GM23338 (cell line): ENCODE results near the gene FLNC. TPM values are rescaled to one million over a fixed set of nuclear protein-coding genes. Genes with fewer than 3 reads are reported as not detected.

Source experiments
- ATAC-seq: fragments of 200-7000 bp; cut with Tn5 transposase; 3 replicates; pipeline ENCODE4 v1.9.1; 2020
- DNase-seq: peaks from one replicate; pipeline ENCODE4 v3.0.0-alpha.2; 2015; ENCODE audit warnings: low spot score
- H2AFZ ChIP-seq: fragments of 200-600 bp; sonication (generic); 2 replicates; pipeline ENCODE4 v1.8.0; 2016; ENCODE audit warnings: antibody characterized with exemption, mild to moderate bottlenecking, moderate library complexity
- H3F3A ChIP-seq: fragments of 200-600 bp; sonication (generic); replicated peaks from 2 replicates; pipeline ENCODE4 v1.8.0; 2017; ENCODE audit warnings: antibody characterized with exemption, mixed run types, low read depth
- H3K27ac ChIP-seq: fragments of 200-600 bp; sonication (generic); 2 replicates; pipeline ENCODE4 v1.6.1; 2016; ENCODE audit warnings: low read depth
- H3K27me3 ChIP-seq: fragments of 200-600 bp; sonication (generic); 2 replicates; pipeline ENCODE4 v1.8.0; 2016; ENCODE audit warnings: mild to moderate bottlenecking, mixed run types, moderate library complexity; ENCODE audit not compliant: insufficient read depth
- H3K36me3 ChIP-seq: fragments of 200-600 bp; sonication (generic); 2 replicates; pipeline ENCODE4 v1.8.0; 2016; ENCODE audit warnings: mild to moderate bottlenecking; ENCODE audit not compliant: insufficient read depth
- H3K4me1 ChIP-seq: fragments of 200-600 bp; sonication (generic); 2 replicates; pipeline ENCODE4 v1.8.0; 2016; ENCODE audit warnings: mild to moderate bottlenecking, moderate library complexity; ENCODE audit not compliant: insufficient read depth
- H3K4me2 ChIP-seq: fragments of 200-600 bp; sonication (generic); 2 replicates; pipeline ENCODE4 v1.7.1; 2017; ENCODE audit warnings: mixed run types
- H3K4me3 ChIP-seq: fragments of 200-600 bp; sonication (generic); 2 replicates; pipeline ENCODE4 v1.6.1; 2016; ENCODE audit warnings: mixed run types
- H3K79me2 ChIP-seq: fragments of 200-600 bp; sonication (generic); replicated peaks from 2 replicates; pipeline ENCODE4 v1.8.0; 2017; ENCODE audit warnings: mild to moderate bottlenecking; ENCODE audit not compliant: insufficient read depth
- H3K9me2 ChIP-seq: fragments of 200-600 bp; sonication (generic); 2 replicates; pipeline ENCODE4 v1.8.0; 2017; ENCODE audit not compliant: insufficient read depth
- H4K20me1 ChIP-seq: fragments of 200-600 bp; sonication (generic); replicated peaks from 2 replicates; pipeline ENCODE4 v1.8.0; 2017; ENCODE audit warnings: mild to moderate bottlenecking; ENCODE audit not compliant: insufficient read depth
- H3K27ac Mint-ChIP-seq: 2 replicates; pipeline ENCODE4 v1.8.0; 2020; ENCODE audit warnings: inconsistent platforms, mild to moderate bottlenecking, moderate library complexity, mixed read lengths
- H3K27me3 Mint-ChIP-seq: 3 replicates; pipeline ENCODE4 v1.8.0; 2022; ENCODE audit warnings: low read depth, mild to moderate bottlenecking, moderate library complexity, mixed read lengths, inconsistent platforms; ENCODE audit not compliant: insufficient read depth, poor library complexity
- H3K36me3 Mint-ChIP-seq: 3 replicates; pipeline ENCODE4 v1.8.0; 2021; ENCODE audit warnings: low read depth, mild to moderate bottlenecking, inconsistent platforms, moderate library complexity, mixed read lengths
- H3K4me1 Mint-ChIP-seq: 3 replicates; pipeline ENCODE4 v1.8.0; 2020; ENCODE audit warnings: mild to moderate bottlenecking, inconsistent platforms, mixed read lengths
- H3K4me3 Mint-ChIP-seq: 3 replicates; pipeline ENCODE4 v1.8.0; 2021; ENCODE audit warnings: moderate library complexity, mild to moderate bottlenecking, inconsistent platforms, mixed read lengths
- H3K9me3 Mint-ChIP-seq: 3 replicates; pipeline ENCODE4 v1.8.0; 2020; ENCODE audit warnings: moderate library complexity, mild to moderate bottlenecking, inconsistent platforms, mixed read lengths
- CTCF ChIP-seq, 2 experiments: fragments of 200-600 bp in 1 of 2; sonication (generic) in 1 of 2; conservative IDR thresholded peaks; 2 replicates each; pipeline versions ENCODE4 v1.5.1 to v1.6.1; 2016 to 2017; ENCODE audit warnings: antibody characterized with exemption in 2 of 2, low read depth in 2 of 2, mild to moderate bottlenecking in 2 of 2, moderate library complexity in 1 of 2
- EZH2phosphoT487 ChIP-seq: fragments of 200-600 bp; sonication (generic); IDR thresholded peaks from one replicate; pipeline ENCODE4 v1.8.1; 2018; ENCODE audit warnings: antibody characterized with exemption; ENCODE audit not compliant: unreplicated experiment
- JUNB ChIP-seq: IDR thresholded peaks from one replicate; pipeline ENCODE4 v1.6.1; 2016; ENCODE audit warnings: antibody characterized with exemption; ENCODE audit not compliant: unreplicated experiment
- NANOG ChIP-seq: IDR thresholded peaks from 2 replicates; pipeline ENCODE4 v1.6.1; 2016; ENCODE audit warnings: antibody characterized with exemption, borderline replicate concordance
- REST ChIP-seq: IDR thresholded peaks from one replicate; pipeline ENCODE4 v1.6.1; 2018; ENCODE audit warnings: antibody characterized with exemption; ENCODE audit not compliant: unreplicated experiment
- ZNF114 ChIP-seq: fragments of 250-450 bp; sonication (Bioruptor Pico); IDR thresholded peaks from 2 replicates; pipeline ENCODE4 v1.5.0; 2020; ENCODE audit warnings: mild to moderate bottlenecking, moderate library complexity
- polyA plus RNA-seq: library from polyadenylated mRNA; unstranded; fragments of >200 nt; fragmentation: Nextera tagmentation; extraction: Ambion mirVana; gene quantifications from 2 replicates; pipeline ENCODE4 v1.2.1, GENCODE V29; 2016
- total RNA-seq: library from RNA; depleted of rRNA; stranded (reverse); fragments of >200 nt; shearing (Covaris generic); gene quantifications from 2 replicates; pipeline ENCODE4 v1.2.3, GENCODE V29; 2014

Gene FLNC
- total and polyA plus RNA-seq, 2 experiments from 2014 or later: 0.65 to 11.8 TPM

DNA sequence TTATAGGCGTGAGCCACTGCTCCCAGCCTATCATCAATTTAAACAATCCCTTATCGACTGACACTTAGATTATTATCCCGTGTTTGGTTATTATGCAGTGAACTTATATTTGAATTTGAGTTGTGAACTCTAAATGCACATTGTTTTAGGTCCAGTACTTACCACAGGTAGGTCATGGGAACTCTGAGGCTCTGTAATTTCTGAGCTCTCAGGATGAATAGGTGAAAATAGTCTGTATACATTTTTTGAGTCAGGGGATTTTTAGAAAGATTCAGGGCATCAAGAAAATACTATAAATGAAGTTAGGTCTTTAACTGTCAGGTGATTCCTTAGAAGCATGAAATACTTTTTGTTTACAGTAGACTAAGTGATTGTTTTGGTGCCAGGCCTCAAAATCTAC, 29.6 kb upstream of the FLNC start:
- TF ChIP-seq ZNF114 (CRISPR knock-in tag) (no peak), NANOG (no peak), EZH2phosphoT487 (no peak), REST (no peak), CTCF (conservative IDR thresholded peaks at IDR 0.05; ENCODE audit: low read depth in 2 of 2) (no peak)
- H3K27ac Mint-ChIP-seq: no peak overlapping the region
- H3K4me1 Mint-ChIP-seq: peaks cover 22% of the 10 kb centered on the region

DNA sequence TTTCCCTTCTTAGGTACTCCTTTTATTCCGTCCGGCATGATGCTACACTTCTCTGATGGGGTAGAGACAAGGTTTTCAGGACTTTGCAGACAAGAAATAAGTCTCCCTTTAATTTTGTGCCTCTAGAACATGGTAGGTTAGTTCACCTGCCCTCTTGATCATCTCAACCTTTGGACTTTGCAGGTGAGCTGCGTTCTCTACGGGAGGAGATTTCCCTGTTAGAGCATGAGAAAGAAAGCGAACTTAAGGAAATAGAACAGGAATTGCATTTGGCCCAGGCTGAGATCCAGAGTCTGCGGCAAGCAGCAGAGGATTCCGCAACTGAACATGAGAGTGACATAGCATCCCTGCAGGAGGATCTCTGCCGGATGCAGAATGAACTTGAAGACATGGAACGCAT, 29.2 kb upstream of the FLNC start:
- TF ChIP-seq CTCF (conservative IDR thresholded peaks at IDR 0.05; ENCODE audit: low read depth in 2 of 2): no peak
- no peak for TF ChIP-seq JUNB
- TF ChIP-seq NANOG: no peak
- no peak for TF ChIP-seq REST
- Histone ChIP-seq H3K4me1 (no peaks in the 10 kb centered on the region; the same call in 1 of the 2 replicates), H3K36me3 (peaks cover 27% of the 10 kb centered on the region; the same call in 1 of the 2 replicates), H3K27me3 (no peaks in the 10 kb centered on the region), H3K9me2 (no peaks in the 10 kb centered on the region), H4K20me1 (peaks cover 4% of the 10 kb centered on the region; the same call in 1 of the 2 replicates), H3K27ac (no peak overlapping the region), H3F3A (peaks cover 2% of the 10 kb centered on the region; the same call in 1 of the 2 replicates), H3K4me3 (no peak overlapping the region), H3K79me2 (no peaks in the 10 kb centered on the region), H2AFZ (no peak overlapping the region), H3K4me2 (no peak overlapping the region)
- DNase-seq: no peak
- no peak overlapping the region; the same call in 1 of the 2 replicates for H3K27ac Mint-ChIP-seq
- H3K9me3 Mint-ChIP-seq: no peaks in the 10 kb centered on the region
- H3K36me3 Mint-ChIP-seq: peaks cover 46% of the 10 kb centered on the region
- no peak for ATAC-seq
- no peaks in the 10 kb centered on the region for H3K27me3 Mint-ChIP-seq
- peaks cover 20% of the 10 kb centered on the region for H3K4me1 Mint-ChIP-seq
- H3K4me3 Mint-ChIP-seq: no peak overlapping the region

More for the DNA sequence above, 29.6 kb upstream of the FLNC start:
- no peak overlapping the region for H3K27ac ChIP-seq
- Mint-ChIP-seq H3K4me3 (no peak overlapping the region), H3K27me3 (no peaks in the 10 kb centered on the region), H3K36me3 (peaks cover 46% of the 10 kb centered on the region), H3K9me3 (no peaks in the 10 kb centered on the region)
- no peak overlapping the region for H3K4me3 ChIP-seq
- ATAC-seq (no peak), DNase-seq (no peak)
- H3K4me1 ChIP-seq: no peaks in the 10 kb centered on the region; the same call in 1 of the 2 replicates
- H3K4me2 ChIP-seq: no peak overlapping the region
- H3K27me3 ChIP-seq: no peaks in the 10 kb centered on the region
- no peak overlapping the region for H2AFZ ChIP-seq
- no peaks in the 10 kb centered on the region for H3K79me2 ChIP-seq
- H4K20me1 ChIP-seq: peaks cover 4% of the 10 kb centered on the region; the same call in 1 of the 2 replicates
- peaks cover 28% of the 10 kb centered on the region; the same call in 1 of the 2 replicates for H3K36me3 ChIP-seq
- H3F3A ChIP-seq: peaks cover 6% of the 10 kb centered on the region; the same call in 1 of the 2 replicates
- H3K9me2 ChIP-seq: no peaks in the 10 kb centered on the region
